Mesothelial cell of epicardium (in vitro differentiated cells): ENCODE results near the gene FRAS1. TPM values are rescaled to one million over a fixed set of nuclear protein-coding genes. Genes with fewer than 3 reads are reported as not detected.

Source experiments
- DNase-seq, 2 experiments: peaks; one replicate each; pipeline ENCODE4 v3.0.0; 2021; ENCODE audit warnings: low spot score in 2 of 2; ENCODE audit not compliant: unreplicated experiment in 2 of 2
- H3K27ac Mint-ChIP-seq: 2 replicates; pipeline ENCODE4 v1.8.0; 2021; ENCODE audit warnings: mixed read lengths
- H3K27me3 Mint-ChIP-seq: 2 replicates; pipeline ENCODE4 v1.8.0; 2021; ENCODE audit warnings: low read depth, mixed read lengths
- H3K36me3 Mint-ChIP-seq: 2 replicates; pipeline ENCODE4 v1.8.0; 2021; ENCODE audit warnings: mixed read lengths
- H3K4me1 Mint-ChIP-seq: 2 replicates; pipeline ENCODE4 v1.8.0; 2021; ENCODE audit warnings: mixed read lengths
- H3K4me3 Mint-ChIP-seq: 2 replicates; pipeline ENCODE4 v1.8.0; 2021; ENCODE audit warnings: mild to moderate bottlenecking, moderate library complexity, mixed read lengths
- H3K9me3 Mint-ChIP-seq: 2 replicates; pipeline ENCODE4 v1.8.0; 2021; ENCODE audit warnings: mixed read lengths
- CTCF ChIP-seq: fragments of 200-600 bp; sonication (generic); IDR thresholded peaks from one replicate; pipeline ENCODE4 v1.5.0; 2021; ENCODE audit warnings: antibody characterized with exemption; ENCODE audit not compliant: unreplicated experiment
- total RNA-seq: library from RNA; stranded (reverse); gene quantifications from 3 replicates; pipeline ENCODE4 v1.2.1, GENCODE V29; 2021

The FRAS1 gene
- total RNA-seq, 1 donor from 2014 or later, result 51.9 TPM

- Mint-ChIP-seq H3K36me3 (peaks cover 13% of the 10 kb centered on the region), H3K4me1 (peaks cover 10% of the 10 kb centered on the region), H3K27me3 (no peaks in the 10 kb centered on the region), H3K4me3 (no peak overlapping the region), H3K27ac (no peak overlapping the region), H3K9me3 (peaks cover 5% of the 10 kb centered on the region)
- no peak for TF ChIP-seq CTCF
- no peak for DNase-seq
Measured at GRCh38 chr4:78439328-78439727, 382.2 kb downstream of the FRAS1 start.

DNA sequence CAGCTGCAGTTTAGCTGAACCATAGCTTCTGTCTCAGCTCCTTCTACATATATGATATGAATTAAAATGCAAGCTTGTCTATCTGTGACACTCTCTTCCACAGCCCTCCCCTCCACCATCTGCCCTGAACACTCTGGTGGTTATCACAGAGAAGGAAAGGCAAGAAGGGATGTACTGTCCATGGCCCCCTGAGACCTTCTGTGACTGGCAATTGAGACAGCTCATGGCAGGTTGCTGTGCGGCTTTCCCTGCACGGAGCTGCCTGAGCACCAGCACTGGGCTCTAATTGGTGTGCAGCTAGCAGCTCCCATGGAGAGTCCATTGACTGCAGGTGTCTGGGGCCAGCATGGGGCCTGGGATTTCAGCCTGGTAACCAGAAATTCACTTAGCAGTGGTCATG, 384.6 kb downstream of the FRAS1 start:
- Mint-ChIP-seq H3K4me3 (no peak overlapping the region), H3K36me3 (peaks cover 13% of the 10 kb centered on the region), H3K27me3 (no peaks in the 10 kb centered on the region), H3K27ac (no peak overlapping the region), H3K4me1 (peaks cover 10% of the 10 kb centered on the region), H3K9me3 (no peaks in the 10 kb centered on the region)
- DNase-seq, result no peak
- no peak for TF ChIP-seq CTCF

GRCh38 chr4:78446619-78447018, 389.5 kb downstream of the FRAS1 start:
- Mint-ChIP-seq H3K36me3 (peaks cover 24% of the 10 kb centered on the region), H3K4me3 (no peak overlapping the region), H3K27me3 (no peaks in the 10 kb centered on the region), H3K9me3 (no peaks in the 10 kb centered on the region), H3K27ac (no peak overlapping the region), H3K4me1 (no peaks in the 10 kb centered on the region)
- TF ChIP-seq CTCF, result no peak
- DNase-seq, result no peak

- H3K9me3 Mint-ChIP-seq, result no peaks in the 10 kb centered on the region
- H3K36me3 Mint-ChIP-seq, result peaks cover 36% of the 10 kb centered on the region
- H3K27me3 Mint-ChIP-seq, result no peaks in the 10 kb centered on the region
- peaks cover 6% of the 10 kb centered on the region for H3K4me1 Mint-ChIP-seq
- no peak for TF ChIP-seq CTCF
- no peak for DNase-seq
- H3K4me3 Mint-ChIP-seq, result no peak overlapping the region
- H3K27ac Mint-ChIP-seq, result no peak overlapping the region
Measured at GRCh38 chr4:78451407-78451806, 394.3 kb downstream of the FRAS1 start.

GRCh38 chr4:78454016-78454415, 396.9 kb downstream of the FRAS1 start:
- Mint-ChIP-seq H3K4me3 (no peak overlapping the region), H3K9me3 (no peaks in the 10 kb centered on the region), H3K36me3 (peaks cover 35% of the 10 kb centered on the region), H3K27me3 (no peaks in the 10 kb centered on the region), H3K4me1 (peaks cover 6% of the 10 kb centered on the region), H3K27ac (no peak overlapping the region)
- TF ChIP-seq CTCF, result no peak
- no peak for DNase-seq

- peaks cover 8% of the 10 kb centered on the region for H3K4me1 Mint-ChIP-seq
- TF ChIP-seq CTCF, result no peak
- H3K27me3 Mint-ChIP-seq, result no peaks in the 10 kb centered on the region
- peaks cover 23% of the 10 kb centered on the region for H3K36me3 Mint-ChIP-seq
- no peaks in the 10 kb centered on the region for H3K9me3 Mint-ChIP-seq
- H3K4me3 Mint-ChIP-seq, result no peak overlapping the region
- H3K27ac Mint-ChIP-seq, result no peak overlapping the region
- DNase-seq, result no peak
Measured at GRCh38 chr4:78457751-78458150, 400.6 kb downstream of the FRAS1 start.
